ENCODE data around the gene KDM4C. TPM values are rescaled to one million over a fixed set of nuclear protein-coding genes. Genes with fewer than 3 reads are reported as not detected.

The KDM4C gene
- total RNA-seq, result 31.4 and 47.1 TPM in 2 replicates

DNA sequence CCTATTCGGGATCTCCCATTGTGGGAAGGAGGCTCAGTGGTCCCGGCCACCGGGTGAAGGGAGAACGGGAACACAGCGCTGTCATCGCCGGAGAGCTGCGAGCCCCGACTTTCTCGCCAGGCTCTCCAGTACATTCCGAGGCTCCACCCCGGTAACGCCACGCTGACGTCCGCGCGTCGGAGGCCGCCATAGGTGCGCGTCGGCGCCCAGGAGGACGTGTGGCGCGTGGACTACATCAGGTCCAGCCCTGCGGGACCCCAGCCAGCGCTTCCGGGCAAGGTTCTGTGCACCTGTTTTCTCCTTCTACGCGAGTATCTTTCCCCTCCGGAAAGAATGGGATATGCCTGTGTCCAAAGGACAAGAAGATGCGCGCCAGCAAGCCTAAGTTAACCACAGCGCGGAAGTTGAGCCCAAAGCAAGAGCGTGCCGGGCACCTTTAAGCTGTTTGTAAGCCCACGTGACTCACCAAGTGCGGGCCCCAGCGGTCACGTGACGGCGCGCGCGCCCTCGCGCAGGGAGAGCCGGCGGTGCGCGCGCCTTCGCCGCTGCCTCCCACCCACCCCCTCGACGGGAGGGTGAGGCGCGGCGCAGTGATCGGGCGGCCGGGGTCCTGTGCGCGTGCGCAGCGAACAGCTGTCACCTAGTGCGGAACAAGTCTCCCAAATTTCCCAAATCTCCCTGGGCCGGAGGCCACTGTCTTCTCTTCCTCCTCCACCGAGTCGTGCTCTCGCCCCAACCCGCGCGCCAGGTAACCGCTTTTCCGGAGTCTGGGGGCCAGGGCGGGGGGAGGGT lies at the start of gene KDM4C:
Gene KDM4C (plus strand): TSS at position 518 of the 792 bp plus-strand sequence. CDS start 35,016 bp downstream, outside the sequence.

Small RNA genes lying within 50 kb of the gene (small RNA-seq; reads per million reads assigned to genes)
- gene SNRPEP2, result not detected

Other genes starting within 250 kb of the KDM4C start
- gene GLDC, start 112.2 kb upstream of the KDM4C start, total RNA-seq, result 0.11 TPM in 1 of 2 replicates, not detected in the other